Spleen (tissue), 7 donors: ENCODE data around the gene FUT6.

Experiments used
- POLR2A ChIP-seq, 3 donors: fragments of 450-650 bp; IDR thresholded peaks; one replicate each; pipeline ENCODE4 v1.5.1; 2017; ENCODE audit warnings: antibody characterized with exemption in 3 of 3, mild to moderate bottlenecking in 1 of 3
- TF ChIP-seq, protein P1 (sequence below), 11 experiments: fragments of 200-600 bp in 7 of 11; fragments of 450-650 bp in 4 of 11; sonication (generic) in 4 of 11; IDR thresholded peaks in 8 of 11; conservative IDR thresholded peaks in 3 of 11; 1 replicate in 7 of 11; 2 replicates in 4 of 11; pipeline versions ENCODE4 v1.4.0 to v1.8.0; 2016 to 2021; ENCODE audit warnings: antibody characterized with exemption in 11 of 11, inconsistent platforms in 4 of 11, mild to moderate bottlenecking in 1 of 11
- donor health status: DM: no; HTN: no; CAD: no; lungs with moderate emphysema.
- donor health status: DM: no; HTN: no; CAD: no.
- donor health status: DM: no; HTN: no; CAD: no.

DNA sequence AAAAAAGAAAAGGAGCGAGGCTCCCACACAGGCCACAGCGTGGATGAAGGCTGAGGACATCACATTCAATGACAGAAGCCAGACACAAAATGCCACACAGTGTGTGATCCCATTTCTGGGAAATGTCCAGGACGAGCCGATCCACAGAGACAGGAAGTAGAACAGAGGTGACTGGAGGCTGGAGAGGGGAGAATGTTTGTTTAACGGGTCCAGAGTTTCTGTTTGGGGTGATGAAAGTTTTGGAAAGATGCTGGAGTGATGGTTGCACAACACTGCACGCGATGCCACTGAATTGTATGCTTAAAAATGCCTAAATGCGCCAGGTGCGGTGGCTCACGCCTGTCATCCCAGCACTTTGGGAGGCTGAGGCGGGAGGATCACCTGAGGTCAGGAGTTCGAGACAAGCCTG, 31.5 kb upstream of the FUT6 start:
- TF ChIP-seq, protein P1, sequence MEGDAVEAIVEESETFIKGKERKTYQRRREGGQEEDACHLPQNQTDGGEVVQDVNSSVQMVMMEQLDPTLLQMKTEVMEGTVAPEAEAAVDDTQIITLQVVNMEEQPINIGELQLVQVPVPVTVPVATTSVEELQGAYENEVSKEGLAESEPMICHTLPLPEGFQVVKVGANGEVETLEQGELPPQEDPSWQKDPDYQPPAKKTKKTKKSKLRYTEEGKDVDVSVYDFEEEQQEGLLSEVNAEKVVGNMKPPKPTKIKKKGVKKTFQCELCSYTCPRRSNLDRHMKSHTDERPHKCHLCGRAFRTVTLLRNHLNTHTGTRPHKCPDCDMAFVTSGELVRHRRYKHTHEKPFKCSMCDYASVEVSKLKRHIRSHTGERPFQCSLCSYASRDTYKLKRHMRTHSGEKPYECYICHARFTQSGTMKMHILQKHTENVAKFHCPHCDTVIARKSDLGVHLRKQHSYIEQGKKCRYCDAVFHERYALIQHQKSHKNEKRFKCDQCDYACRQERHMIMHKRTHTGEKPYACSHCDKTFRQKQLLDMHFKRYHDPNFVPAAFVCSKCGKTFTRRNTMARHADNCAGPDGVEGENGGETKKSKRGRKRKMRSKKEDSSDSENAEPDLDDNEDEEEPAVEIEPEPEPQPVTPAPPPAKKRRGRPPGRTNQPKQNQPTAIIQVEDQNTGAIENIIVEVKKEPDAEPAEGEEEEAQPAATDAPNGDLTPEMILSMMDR (IDR thresholded peaks at IDR 0.05 in 8 of 11, conservative IDR thresholded peaks at IDR 0.05 in 3 of 11): no peak
- TF ChIP-seq POLR2A (IDR thresholded peaks at IDR 0.05): no peak
